ENCODE measurements around the gene MS4A4E.
"Not testable (repeated sequence)": the region's sequence is repeated elsewhere in the genome, so short reads cannot be mapped to it uniquely, and the experiment has no call there.

The MS4A4E gene

DNA sequence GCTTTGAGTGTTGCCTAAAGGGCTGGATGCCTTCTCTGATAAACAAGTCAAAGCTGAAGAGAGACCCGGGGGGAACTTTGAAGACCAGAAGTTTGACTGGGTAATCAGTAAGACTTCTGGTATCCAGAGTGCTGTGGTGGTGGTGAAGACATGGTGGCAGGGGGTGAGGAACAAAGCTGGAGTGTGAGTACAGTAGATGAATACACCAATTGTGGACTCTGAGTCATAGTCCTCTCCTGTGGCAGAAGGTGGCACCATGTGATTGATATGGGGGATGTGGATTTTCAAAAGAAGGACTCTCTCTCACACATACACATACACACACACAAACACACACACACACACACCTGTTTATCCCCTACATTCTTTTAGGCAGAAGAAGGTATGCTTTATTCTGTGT lies 72.4 kb downstream of the MS4A4E start:
- no peak for DNase-seq

DNA sequence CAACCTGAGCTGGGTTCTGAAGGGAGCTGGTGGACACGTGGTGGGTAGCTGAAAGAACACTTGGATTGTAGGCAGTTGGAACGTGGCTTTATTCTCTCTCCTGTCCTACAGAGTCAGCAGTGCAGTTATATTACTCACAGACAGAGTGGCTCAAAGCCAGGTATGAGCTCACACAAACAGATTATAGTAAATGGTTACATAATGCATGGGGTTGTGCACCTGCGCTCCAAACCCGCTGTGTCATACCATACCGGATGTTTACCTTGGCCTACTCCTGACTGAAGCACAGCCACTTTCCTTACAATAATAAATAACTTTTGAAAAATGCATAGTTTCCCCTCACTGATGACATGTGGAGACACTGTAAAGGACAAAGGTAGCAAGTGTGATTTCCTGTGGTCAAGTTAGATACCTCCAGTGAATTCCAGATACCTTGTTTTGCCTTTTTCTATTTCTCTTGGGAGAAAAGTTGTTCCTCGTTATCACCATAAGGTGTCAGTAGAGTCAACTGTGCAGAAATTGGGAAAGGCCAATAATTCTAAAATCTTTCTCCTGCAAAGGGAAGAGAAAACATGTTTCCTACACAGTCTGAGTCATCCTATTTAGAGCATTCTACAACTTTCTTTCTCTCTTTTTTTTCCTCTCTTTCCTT lies 73.5 kb downstream of the MS4A4E start:
- DNase-seq = no peak

DNA sequence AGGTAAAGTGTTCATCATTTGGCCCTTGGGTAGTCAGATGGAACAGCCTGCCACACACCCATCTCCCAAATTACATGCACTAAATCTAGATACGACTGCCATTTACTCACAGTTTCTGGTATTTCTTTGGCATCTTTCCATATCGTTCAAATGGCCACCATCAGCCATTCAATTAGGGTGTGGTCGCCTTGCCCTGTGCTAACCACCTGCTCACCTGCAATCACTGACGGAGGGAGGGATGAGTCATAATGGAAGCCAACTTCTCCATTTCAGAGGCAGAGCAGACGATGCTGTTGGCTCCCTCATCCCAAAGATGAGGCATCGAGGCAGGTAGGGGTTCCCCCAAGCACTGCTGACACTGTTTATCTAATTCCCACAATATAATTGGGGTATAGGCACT lies 74.6 kb downstream of the MS4A4E start:
- DNase-seq = no peak

DNA sequence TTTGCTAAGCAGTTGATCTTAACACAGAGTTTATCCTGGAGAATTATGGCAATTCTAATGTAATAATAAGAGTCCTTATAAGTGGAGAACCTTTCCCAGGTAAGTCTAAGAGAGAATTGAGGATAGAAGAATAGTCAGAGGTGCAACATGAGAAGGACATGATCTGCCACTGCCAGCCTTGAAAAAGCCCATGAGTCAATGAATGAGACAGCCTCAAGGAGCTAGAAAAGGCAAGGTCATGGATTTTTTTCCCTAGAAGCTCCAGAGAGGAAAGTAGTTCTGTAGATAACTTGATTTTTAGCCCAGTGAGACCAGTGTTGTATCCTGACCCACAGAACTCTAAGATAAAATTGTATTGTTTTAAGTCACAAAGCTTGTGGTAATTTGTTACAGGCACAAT lies 77.0 kb downstream of the MS4A4E start:
- DNase-seq = no peak

DNA sequence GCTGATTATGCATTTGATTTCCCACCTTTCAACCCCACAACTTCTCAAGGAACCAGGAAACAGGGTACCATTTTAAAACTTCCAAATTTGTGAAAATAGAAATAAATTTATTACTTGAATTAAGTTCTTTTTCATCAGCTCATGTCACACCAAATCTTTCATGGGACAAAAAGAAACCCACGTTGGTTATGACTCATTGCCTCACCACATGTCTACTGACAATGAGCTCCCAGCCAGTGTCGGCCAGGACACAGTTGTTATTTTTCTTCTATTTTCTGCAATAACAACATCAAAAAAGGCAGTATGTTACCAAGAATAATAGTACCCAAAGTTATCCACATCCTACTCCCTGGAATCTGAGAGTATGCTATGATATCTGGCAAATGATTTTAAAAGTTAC lies 77.4 kb downstream of the MS4A4E start:
- DNase-seq = no peak

DNA sequence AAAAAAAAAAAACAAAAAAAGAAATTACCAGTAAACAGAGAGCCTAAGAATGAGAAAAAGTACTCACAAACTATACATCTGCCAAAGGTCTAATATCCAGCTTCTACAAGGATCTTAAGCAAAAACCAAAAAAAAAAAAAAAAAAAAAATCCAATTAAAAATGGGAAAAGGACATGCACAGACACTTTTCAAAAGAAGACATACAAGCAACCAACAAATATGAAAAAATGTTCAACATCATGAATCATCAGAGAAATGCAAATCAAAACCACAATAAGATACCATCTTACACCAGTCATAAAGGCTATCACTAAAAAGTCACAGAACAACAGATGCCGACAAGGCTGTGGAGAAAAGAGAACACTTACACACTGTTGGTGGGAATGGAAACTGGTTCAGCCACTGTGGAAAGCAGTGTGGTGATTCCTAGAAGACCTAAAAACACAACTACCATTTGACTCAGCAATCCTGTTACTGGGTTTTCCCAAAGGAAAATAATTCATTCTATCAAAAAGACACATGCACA lies 78.3 kb downstream of the MS4A4E start:
- DNase-seq = no peak

DNA sequence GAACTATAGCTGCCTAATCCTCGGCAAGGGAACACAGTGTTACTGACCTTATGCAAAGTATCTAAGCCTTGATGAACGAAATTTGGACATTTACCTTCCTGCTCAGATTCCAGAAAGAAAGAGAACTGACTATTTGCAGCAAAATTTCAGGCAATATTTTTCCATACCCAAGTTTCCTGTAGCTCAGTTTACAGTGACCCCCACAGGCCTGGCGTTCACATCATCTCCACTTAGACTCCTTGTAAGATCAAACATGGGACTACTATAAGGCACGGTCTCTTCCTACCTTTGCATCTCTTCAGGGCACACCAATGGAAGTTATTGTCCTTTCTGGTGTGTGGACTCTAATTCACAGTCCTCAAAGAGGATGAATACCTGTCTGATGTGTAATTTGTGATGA lies 81.2 kb downstream of the MS4A4E start:
- no peak for DNase-seq

DNA sequence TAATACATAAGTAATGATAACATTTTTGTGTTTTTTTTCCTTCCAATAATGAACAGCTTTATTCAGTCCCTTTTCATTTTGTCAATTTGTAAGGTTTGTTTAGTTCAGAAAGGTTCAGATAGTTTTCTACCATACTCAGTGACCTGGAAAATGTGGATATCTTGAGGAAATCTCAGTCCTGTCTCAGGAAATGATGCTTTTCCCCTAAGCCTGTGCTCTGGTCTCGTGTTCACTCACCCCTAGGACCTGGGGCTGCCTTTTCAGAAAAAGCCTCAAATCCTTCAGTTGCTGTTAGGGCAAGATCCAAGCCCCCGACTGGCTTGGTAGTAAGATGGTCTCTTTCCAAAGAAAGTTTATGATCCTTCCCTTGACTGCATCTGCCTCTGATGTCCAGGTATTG lies 81.8 kb downstream of the MS4A4E start:
- DNase-seq = no peak

DNA sequence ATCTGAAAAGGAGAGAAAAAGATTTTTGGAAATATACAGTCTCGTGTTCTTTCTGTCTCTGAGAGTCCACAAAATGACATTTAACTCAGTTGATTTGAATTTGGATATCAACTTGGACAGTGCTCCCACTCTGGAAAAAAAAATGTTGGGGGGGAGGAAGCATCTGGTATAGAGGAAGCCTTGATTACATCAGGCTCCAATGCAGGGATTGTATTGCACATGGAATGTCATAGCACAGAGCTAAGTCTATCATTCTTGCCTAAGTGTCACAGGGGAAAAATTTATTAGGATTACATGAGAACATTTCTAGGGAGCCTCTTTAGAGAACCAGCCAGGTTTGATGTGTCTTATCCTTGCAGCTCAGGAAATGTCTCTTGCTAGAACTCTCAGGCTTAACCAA lies 83.1 kb downstream of the MS4A4E start:
- DNase-seq = no peak

DNA sequence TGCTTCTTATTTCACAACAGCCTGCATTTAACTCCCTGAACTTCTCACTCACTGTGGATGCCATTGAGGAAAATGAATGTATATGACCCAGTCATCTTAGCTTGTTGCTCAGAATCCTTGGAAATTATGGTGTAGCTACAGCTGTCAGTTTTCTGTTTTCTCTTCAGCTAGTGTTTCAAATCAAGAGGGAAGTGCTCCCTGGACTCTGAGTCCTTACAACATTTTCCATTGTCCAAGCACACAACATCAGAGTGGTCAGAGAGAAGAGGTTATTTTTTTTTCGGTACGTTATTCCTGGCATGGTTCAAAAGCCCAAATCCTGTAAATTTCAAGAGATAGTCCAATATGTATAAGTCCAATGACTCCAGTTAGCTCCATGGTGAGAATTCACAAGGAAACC lies 83.7 kb downstream of the MS4A4E start:
- DNase-seq = no peak

DNA sequence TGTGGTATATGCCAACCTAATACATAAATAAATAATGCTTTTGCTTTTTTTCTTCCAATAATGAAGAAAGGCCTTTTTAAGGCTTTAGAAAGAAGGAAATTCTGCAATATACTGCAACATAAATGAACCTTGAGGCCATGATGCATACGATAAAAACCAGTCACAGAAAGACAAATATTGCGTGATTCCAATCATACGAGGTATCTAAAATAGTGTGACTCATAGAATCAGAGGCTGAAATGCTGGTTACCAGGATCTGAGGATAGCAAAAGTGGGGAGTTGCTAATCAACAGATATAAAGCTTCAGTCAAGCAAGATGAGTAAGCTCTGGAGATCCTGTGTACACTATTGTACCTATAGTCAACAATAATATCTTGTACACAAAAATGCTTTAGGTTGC lies 84.3 kb downstream of the MS4A4E start:
- DNase-seq = no peak

DNA sequence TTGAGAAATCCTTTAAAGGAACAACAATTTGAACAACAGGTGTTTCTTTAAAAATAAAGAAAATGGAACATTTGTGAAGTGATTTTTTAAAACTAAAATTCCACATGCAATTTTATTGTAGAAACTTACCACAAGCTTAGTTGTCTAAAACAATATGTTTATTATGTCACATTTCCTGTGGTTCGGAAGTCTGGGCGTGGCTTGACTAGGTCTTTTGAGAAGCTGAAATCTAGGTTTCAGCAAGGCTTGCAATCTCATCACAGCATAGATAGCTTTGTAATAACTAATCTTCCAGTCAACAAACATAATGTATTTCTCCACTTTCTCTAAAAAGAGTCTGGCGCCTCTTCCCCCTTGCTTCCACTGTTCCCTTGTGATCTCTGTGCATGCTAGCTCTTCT lies 87.0 kb downstream of the MS4A4E start:
- no peak for DNase-seq

DNA sequence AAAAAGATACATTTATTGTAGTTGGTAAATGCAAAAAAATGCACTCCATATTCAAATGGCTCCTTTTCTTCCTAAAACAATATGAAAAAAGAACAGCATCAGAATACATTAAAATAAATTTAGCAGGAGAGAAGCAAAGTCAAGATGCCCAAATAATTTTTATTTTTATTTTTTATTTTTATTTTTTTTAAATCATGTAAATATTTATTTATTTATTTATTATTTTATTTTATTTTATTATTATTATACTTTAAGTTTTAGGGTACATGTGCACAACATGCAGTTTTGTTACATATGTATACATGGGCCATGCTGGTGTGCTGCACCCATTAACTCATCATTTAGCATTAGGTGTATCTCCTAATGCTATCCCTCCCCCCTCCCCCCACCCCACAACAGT lies 90.2 kb downstream of the MS4A4E start:
- not testable (repeated sequence) for DNase-seq

DNA sequence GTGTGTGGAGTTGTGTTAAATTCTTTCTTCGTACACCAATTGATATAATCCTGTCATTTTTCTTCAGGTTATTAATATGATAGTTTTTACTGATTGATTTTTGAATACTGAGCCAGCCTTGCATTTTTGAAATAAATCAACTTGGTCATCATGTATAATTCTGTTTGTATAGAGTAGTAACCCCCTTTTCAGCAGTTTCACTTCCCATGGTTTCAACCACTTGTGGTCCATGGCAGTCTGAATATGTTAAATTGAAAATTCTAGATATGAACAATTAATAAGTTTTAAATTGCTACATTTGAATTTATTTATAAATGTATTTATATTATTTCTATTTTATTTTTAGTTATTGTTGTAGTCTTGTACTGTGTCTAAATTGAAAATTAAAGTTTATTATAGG lies 92.7 kb downstream of the MS4A4E start:
- DNase-seq = no peak
